ENCODE results near the gene SMAD2.
A peak's percentile ranks its signal among the peaks of the same experiment; 100 is the strongest.

SMAD2 gene

GRCh38 chr18:47895565-47896250 is 34.8 kb downstream of the SMAD2 start:
- DNase-seq (ENCODE audit: low spot score), result no peak

GRCh38 chr18:47893939-47894699 is 36.3 kb downstream of the SMAD2 start:
- DNase-seq (ENCODE audit: low spot score), result peak; percentile 10

- no peak for DNase-seq (ENCODE audit: low spot score)
Observed at GRCh38 chr18:47893047-47893446, 37.4 kb downstream of the SMAD2 start.

- no peak for DNase-seq (ENCODE audit: low spot score)
Observed at GRCh38 chr18:47888156-47888555, 42.3 kb downstream of the SMAD2 start.

GRCh38 chr18:47887227-47887626 is 43.2 kb downstream of the SMAD2 start:
- no peak for DNase-seq (ENCODE audit: low spot score)

- no peak for DNase-seq (ENCODE audit: low spot score)
Observed at GRCh38 chr18:47883771-47884413, 46.6 kb downstream of the SMAD2 start.

GRCh38 chr18:47882641-47883040 is 47.8 kb downstream of the SMAD2 start:
- DNase-seq (ENCODE audit: low spot score), result no peak

- peak; percentile 20 for DNase-seq (ENCODE audit: low spot score)
Observed at GRCh38 chr18:47881752-47882455, 48.6 kb downstream of the SMAD2 start.

GRCh38 chr18:47881042-47881441 is 49.4 kb downstream of the SMAD2 start:
- no peak for DNase-seq (ENCODE audit: low spot score)

GRCh38 chr18:47877892-47878291 is 52.6 kb downstream of the SMAD2 start:
- no peak for DNase-seq (ENCODE audit: low spot score)

GRCh38 chr18:47876813-47877212 is 53.6 kb downstream of the SMAD2 start:
- no peak for DNase-seq (ENCODE audit: low spot score)

GRCh38 chr18:47873625-47874024 is 56.8 kb downstream of the SMAD2 start:
- no peak for DNase-seq (ENCODE audit: low spot score)

- no peak for DNase-seq (ENCODE audit: low spot score)
Observed at GRCh38 chr18:47872426-47872825, 58.0 kb downstream of the SMAD2 start.

GRCh38 chr18:47871288-47871687 is 59.2 kb downstream of the SMAD2 start:
- no peak for DNase-seq (ENCODE audit: low spot score)

GRCh38 chr18:47870605-47871004 is 59.9 kb downstream of the SMAD2 start:
- no peak for DNase-seq (ENCODE audit: low spot score)

- DNase-seq (ENCODE audit: low spot score), result no peak
Observed at GRCh38 chr18:47868744-47869143, 61.7 kb downstream of the SMAD2 start.

GRCh38 chr18:47865183-47865582 is 65.3 kb downstream of the SMAD2 start:
- no peak for DNase-seq (ENCODE audit: low spot score)

GRCh38 chr18:47863041-47863440 is 67.4 kb downstream of the SMAD2 start:
- DNase-seq (ENCODE audit: low spot score), result no peak

- DNase-seq (ENCODE audit: low spot score), result no peak
Observed at GRCh38 chr18:47858607-47859006, 71.9 kb downstream of the SMAD2 start.

GRCh38 chr18:47847635-47848034 is 82.8 kb downstream of the SMAD2 start:
- no peak for DNase-seq (ENCODE audit: low spot score)

- DNase-seq (ENCODE audit: low spot score), result no peak
Observed at GRCh38 chr18:47846431-47846830, 84.0 kb downstream of the SMAD2 start.

GRCh38 chr18:47844828-47845498 is 85.5 kb downstream of the SMAD2 start:
- no peak for DNase-seq (ENCODE audit: low spot score)
